A673 (cell line): ENCODE results near the gene NUP42.

ENCODE experiments used
- EZH2 ChIP-seq: fragments of 200-600 bp; sonication (generic); IDR thresholded peaks from 2 replicates; pipeline ENCODE4 v1.6.1; 2017; ENCODE audit warnings: borderline replicate concordance, low read depth, mild to moderate bottlenecking, mixed read lengths, antibody characterized with exemption, low read length; ENCODE audit not compliant: poor library complexity, severe bottlenecking
- TF ChIP-seq, protein P1 (sequence below): fragments of 300-800, 200-600 bp; sonication (generic); conservative IDR thresholded peaks from 2 replicates; pipeline ENCODE4 v1.5.1; 2017; ENCODE audit warnings: low read depth, mild to moderate bottlenecking, antibody characterized with exemption, low read length, moderate library complexity, mixed read lengths

- TF ChIP-seq, protein P1, sequence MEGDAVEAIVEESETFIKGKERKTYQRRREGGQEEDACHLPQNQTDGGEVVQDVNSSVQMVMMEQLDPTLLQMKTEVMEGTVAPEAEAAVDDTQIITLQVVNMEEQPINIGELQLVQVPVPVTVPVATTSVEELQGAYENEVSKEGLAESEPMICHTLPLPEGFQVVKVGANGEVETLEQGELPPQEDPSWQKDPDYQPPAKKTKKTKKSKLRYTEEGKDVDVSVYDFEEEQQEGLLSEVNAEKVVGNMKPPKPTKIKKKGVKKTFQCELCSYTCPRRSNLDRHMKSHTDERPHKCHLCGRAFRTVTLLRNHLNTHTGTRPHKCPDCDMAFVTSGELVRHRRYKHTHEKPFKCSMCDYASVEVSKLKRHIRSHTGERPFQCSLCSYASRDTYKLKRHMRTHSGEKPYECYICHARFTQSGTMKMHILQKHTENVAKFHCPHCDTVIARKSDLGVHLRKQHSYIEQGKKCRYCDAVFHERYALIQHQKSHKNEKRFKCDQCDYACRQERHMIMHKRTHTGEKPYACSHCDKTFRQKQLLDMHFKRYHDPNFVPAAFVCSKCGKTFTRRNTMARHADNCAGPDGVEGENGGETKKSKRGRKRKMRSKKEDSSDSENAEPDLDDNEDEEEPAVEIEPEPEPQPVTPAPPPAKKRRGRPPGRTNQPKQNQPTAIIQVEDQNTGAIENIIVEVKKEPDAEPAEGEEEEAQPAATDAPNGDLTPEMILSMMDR, result no peak
- TF ChIP-seq EZH2, result no peak
Observed at GRCh38 chr7:23247603-23248335, 65.9 kb downstream of the NUP42 start.
